Measurements from ENCODE around the gene NFATC1.

DNA sequence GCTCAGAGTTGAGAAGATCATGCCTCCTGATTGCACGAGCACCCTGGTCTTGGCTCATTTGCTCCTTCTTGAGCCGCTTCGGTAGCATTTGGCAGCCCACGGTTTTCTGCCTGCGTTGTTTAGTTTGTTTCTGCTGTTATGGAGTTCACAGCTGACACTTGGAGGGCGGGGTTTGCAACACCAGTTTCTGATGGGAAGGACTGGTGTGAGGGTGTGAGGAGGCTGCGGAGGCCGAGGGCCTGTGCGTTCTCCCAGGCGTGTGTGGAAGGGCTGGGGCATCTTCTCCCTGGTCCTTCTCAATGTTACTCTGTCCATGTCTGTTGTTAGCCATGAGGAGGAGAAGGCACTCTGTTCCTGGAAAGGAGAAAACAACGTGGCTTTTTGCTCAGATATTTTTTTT, 22.9 kb downstream of the NFATC1 start:
- TF ChIP-seq, protein P1, sequence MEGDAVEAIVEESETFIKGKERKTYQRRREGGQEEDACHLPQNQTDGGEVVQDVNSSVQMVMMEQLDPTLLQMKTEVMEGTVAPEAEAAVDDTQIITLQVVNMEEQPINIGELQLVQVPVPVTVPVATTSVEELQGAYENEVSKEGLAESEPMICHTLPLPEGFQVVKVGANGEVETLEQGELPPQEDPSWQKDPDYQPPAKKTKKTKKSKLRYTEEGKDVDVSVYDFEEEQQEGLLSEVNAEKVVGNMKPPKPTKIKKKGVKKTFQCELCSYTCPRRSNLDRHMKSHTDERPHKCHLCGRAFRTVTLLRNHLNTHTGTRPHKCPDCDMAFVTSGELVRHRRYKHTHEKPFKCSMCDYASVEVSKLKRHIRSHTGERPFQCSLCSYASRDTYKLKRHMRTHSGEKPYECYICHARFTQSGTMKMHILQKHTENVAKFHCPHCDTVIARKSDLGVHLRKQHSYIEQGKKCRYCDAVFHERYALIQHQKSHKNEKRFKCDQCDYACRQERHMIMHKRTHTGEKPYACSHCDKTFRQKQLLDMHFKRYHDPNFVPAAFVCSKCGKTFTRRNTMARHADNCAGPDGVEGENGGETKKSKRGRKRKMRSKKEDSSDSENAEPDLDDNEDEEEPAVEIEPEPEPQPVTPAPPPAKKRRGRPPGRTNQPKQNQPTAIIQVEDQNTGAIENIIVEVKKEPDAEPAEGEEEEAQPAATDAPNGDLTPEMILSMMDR (IDR thresholded peaks at IDR 0.05; ENCODE audit: low read length), result no peak
- TF ChIP-seq EZH2 (IDR thresholded peaks at IDR 0.05; ENCODE audit: borderline replicate concordance, low read length), result no peak
